Stimulated activated CD4-positive, alpha-beta T cell treated with anti-CD3 and anti-CD28 coated beads, Interleukin-4, amount 100 ng/mL, for 24 hours (primary cell): ENCODE results near the gene MACROD1.
"Not testable (repeated sequence)": the region's sequence is repeated elsewhere in the genome, so short reads cannot be mapped to it uniquely, and the experiment has no call there.

Experiments used
- DNase-seq: peaks from one replicate; pipeline ENCODE4 v3.0.0-alpha.2; 2020

Gene MACROD1

GRCh38 chr11:64051297-64051696 is 114.6 kb downstream of the MACROD1 start:
- no peak for DNase-seq

GRCh38 chr11:64049509-64049908 is 116.4 kb downstream of the MACROD1 start:
- DNase-seq = no peak

- DNase-seq = no peak
These were observed 117.7 kb downstream of the MACROD1 start for GRCh38 chr11:64048042-64048854.

- not testable (repeated sequence) for DNase-seq
These were observed 118.5 kb downstream of the MACROD1 start for GRCh38 chr11:64047373-64047772.

GRCh38 chr11:64045700-64046099 is 120.2 kb downstream of the MACROD1 start:
- no peak for DNase-seq

GRCh38 chr11:64044730-64045393 is 121.1 kb downstream of the MACROD1 start:
- no peak for DNase-seq

- no peak for DNase-seq
These were observed 122.4 kb downstream of the MACROD1 start for GRCh38 chr11:64043545-64043944.

GRCh38 chr11:64042301-64042700 is 123.6 kb downstream of the MACROD1 start:
- DNase-seq = no peak

- DNase-seq = no peak
These were observed 124.1 kb downstream of the MACROD1 start for GRCh38 chr11:64041846-64042245.

- no peak for DNase-seq
These were observed 125.1 kb downstream of the MACROD1 start for GRCh38 chr11:64040684-64041322.

GRCh38 chr11:64039012-64039665 is 126.8 kb downstream of the MACROD1 start:
- no peak for DNase-seq

- DNase-seq = no peak
These were observed 127.4 kb downstream of the MACROD1 start for GRCh38 chr11:64038500-64038899.

GRCh38 chr11:64037027-64037634 is 128.8 kb downstream of the MACROD1 start:
- no peak for DNase-seq

- no peak for DNase-seq
These were observed 129.6 kb downstream of the MACROD1 start for GRCh38 chr11:64036087-64037026.

GRCh38 chr11:64035576-64035975 is 130.3 kb downstream of the MACROD1 start, which contains the start of gene FLRT1:
TSS of gene FLRT1 (plus strand) at chr11:64035931. CDS start at chr11:64116268, 80,337 bp downstream.
- DNase-seq = no peak

GRCh38 chr11:64035081-64035524 is 130.8 kb downstream of the MACROD1 start:
- no peak for DNase-seq

- DNase-seq = no peak
These were observed 131.5 kb downstream of the MACROD1 start for GRCh38 chr11:64034411-64034811.

- DNase-seq = no peak
These were observed 133.9 kb downstream of the MACROD1 start for GRCh38 chr11:64032050-64032449.

GRCh38 chr11:64031001-64031400 is 134.9 kb downstream of the MACROD1 start:
- no peak for DNase-seq

GRCh38 chr11:64029773-64030172 is 136.1 kb downstream of the MACROD1 start:
- no peak for DNase-seq

- no peak for DNase-seq
These were observed 137.4 kb downstream of the MACROD1 start for GRCh38 chr11:64028398-64029115.
